ENCODE measurements around the gene TMEM179.

Gene TMEM179

GRCh38 chr14:104632781-104633180, 28.2 kb upstream of the TMEM179 start:
- DNase-seq (ENCODE audit: low spot score), result no peak
- Histone ChIP-seq H3K27ac (no peak overlapping the region), H3K4me3 (no peak overlapping the region)
- TF ChIP-seq CTCF (IDR thresholded peaks at IDR 0.05), result no peak

GRCh38 chr14:104624939-104625338, 20.4 kb upstream of the TMEM179 start:
- Histone ChIP-seq H3K27ac (no peak overlapping the region), H3K4me3 (no peak overlapping the region)
- no peak for DNase-seq (ENCODE audit: low spot score)
- TF ChIP-seq CTCF (IDR thresholded peaks at IDR 0.05), result no peak

- no peak for TF ChIP-seq CTCF (IDR thresholded peaks at IDR 0.05)
- DNase-seq (ENCODE audit: low spot score), result no peak
- Histone ChIP-seq H3K4me3 (no peak overlapping the region), H3K27ac (no peak overlapping the region)
These were observed 9.7 kb upstream of the TMEM179 start for GRCh38 chr14:104614126-104614812.

- no peak overlapping the region for H3K4me3 ChIP-seq
- DNase-seq (ENCODE audit: low spot score), result no peak
- no peak for TF ChIP-seq CTCF (IDR thresholded peaks at IDR 0.05)
- no peak overlapping the region for H3K27ac ChIP-seq
These were observed 7.3 kb upstream of the TMEM179 start for GRCh38 chr14:104611881-104612280.

GRCh38 chr14:104610749-104611310, 6.3 kb upstream of the TMEM179 start:
- peak; percentile 54 for DNase-seq (ENCODE audit: low spot score)
- TF ChIP-seq CTCF (IDR thresholded peaks at IDR 0.05), result no peak
- no peak overlapping the region for H3K4me3 ChIP-seq
- H3K27ac ChIP-seq, result no peak overlapping the region

- peak; percentile 57 for DNase-seq (ENCODE audit: low spot score)
- H3K4me3 ChIP-seq, result no peak overlapping the region
- no peak for TF ChIP-seq CTCF (IDR thresholded peaks at IDR 0.05)
- no peak overlapping the region for H3K27ac ChIP-seq
These were observed 5.1 kb upstream of the TMEM179 start for GRCh38 chr14:104609666-104610065.

Data from coronary artery (tissue), 2 donors.